ENCODE data around the gene VPS9D1. TPM values are rescaled to one million over a fixed set of nuclear protein-coding genes. Genes with fewer than 3 reads are reported as not detected.
A peak's percentile ranks its signal among the peaks of the same experiment; 100 is the strongest.

The VPS9D1 gene
- total RNA-seq, 6 experiments from 2014 or later, result 5.6 to 12.4 (median 9.4) TPM

- ATAC-seq (peak in 1 of 4 donors; percentile 4), DNase-seq (no peak)
- no peaks in the 10 kb centered on the region for H3K4me1 ChIP-seq
- no peaks in the 10 kb centered on the region for H3K27me3 ChIP-seq
- no peak for TF ChIP-seq CTCF (IDR thresholded peaks at IDR 0.05)
- no peak for TF ChIP-seq POLR2A (IDR thresholded peaks at IDR 0.05)
- no peak overlapping the region for H3K4me3 ChIP-seq
- WGBS (ENCODE audit: insufficient coverage, low coverage, low lambda C conversion rate, missing lambda C conversion rate), result 88% methylated on average over 9 of the region's 20 CpGs
- H3K36me3 ChIP-seq, result peaks cover 0 to 73% (median 47%) of the 10 kb centered on the region in 4 donors
- intact Hi-C loops (cut with DNase I), result no loop called here
- H3K9me3 ChIP-seq, result no peaks in the 10 kb centered on the region
- no peak overlapping the region for H3K27ac ChIP-seq
These were observed 16.8 kb upstream of the VPS9D1 start for GRCh38 chr16:89737341-89738071.

- ATAC-seq, result no peak
- WGBS (ENCODE audit: insufficient coverage, low coverage, low lambda C conversion rate, missing lambda C conversion rate), result 93% methylated on average over 3 of the region's 3 CpGs
- H3K36me3 ChIP-seq, result peaks cover 0 to 80% (median 50%) of the 10 kb centered on the region in 4 donors
- no peak overlapping the region for H3K27ac ChIP-seq
- intact Hi-C loops (cut with DNase I), result no loop called here
- no peaks in the 10 kb centered on the region for H3K9me3 ChIP-seq
- DNase-seq, result no peak
- no peaks in the 10 kb centered on the region for H3K27me3 ChIP-seq
- no peak overlapping the region for H3K4me3 ChIP-seq
- no peaks in the 10 kb centered on the region for H3K4me1 ChIP-seq
- no peak for TF ChIP-seq POLR2A (IDR thresholded peaks at IDR 0.05)
- TF ChIP-seq CTCF (IDR thresholded peaks at IDR 0.05), result no peak
These were observed 15.9 kb upstream of the VPS9D1 start for GRCh38 chr16:89736554-89736953.

GRCh38 chr16:89733792-89734191 is 13.1 kb upstream of the VPS9D1 start:
- DNase-seq (no peak), ATAC-seq (no peak)
- no peak overlapping the region for H3K4me3 ChIP-seq
- WGBS (ENCODE audit: insufficient coverage, low coverage, low lambda C conversion rate, missing lambda C conversion rate), result 75% methylated on average over 4 of the region's 21 CpGs
- H3K27me3 ChIP-seq, result no peaks in the 10 kb centered on the region
- no peak overlapping the region for H3K27ac ChIP-seq
- intact Hi-C loops (cut with DNase I), result no loop called here
- H3K36me3 ChIP-seq, result peaks cover 0 to 75% (median 49%) of the 10 kb centered on the region in 4 donors
- peaks cover 0 to 17% (median 6%) of the 10 kb centered on the region in 4 donors for H3K4me1 ChIP-seq
- no peak for TF ChIP-seq CTCF (IDR thresholded peaks at IDR 0.05)
- no peak for TF ChIP-seq POLR2A (IDR thresholded peaks at IDR 0.05)
- no peaks in the 10 kb centered on the region for H3K9me3 ChIP-seq

- peaks cover 0 to 18% (median 6%) of the 10 kb centered on the region in 4 donors for H3K4me1 ChIP-seq
- H3K27me3 ChIP-seq, result no peaks in the 10 kb centered on the region
- H3K9me3 ChIP-seq, result no peaks in the 10 kb centered on the region
- no peak overlapping the region for H3K27ac ChIP-seq
- WGBS (ENCODE audit: insufficient coverage, low coverage, low lambda C conversion rate, missing lambda C conversion rate), result 100% methylated on average over 1 of the region's 17 CpGs
- TF ChIP-seq POLR2A (IDR thresholded peaks at IDR 0.05), result no peak
- TF ChIP-seq CTCF (IDR thresholded peaks at IDR 0.05), result no peak
- H3K4me3 ChIP-seq, result no peak overlapping the region
- no peak for DNase-seq
- intact Hi-C loops (cut with DNase I), result no loop called here
- no peak for ATAC-seq
- H3K36me3 ChIP-seq, result peaks cover 0 to 72% (median 45%) of the 10 kb centered on the region in 4 donors
These were observed 12.6 kb upstream of the VPS9D1 start for GRCh38 chr16:89733322-89733721.
